ENCODE data around the gene FAU. TPM values are rescaled to one million over a fixed set of nuclear protein-coding genes. Genes with fewer than 3 reads are reported as not detected.

Gene FAU
- total and polyA plus RNA-seq, 9 of the 15 experiments (the other 6 are each of a cell fraction or from before 2014, with no cell fraction given) = 433 to 1,827 (median 942) TPM

- no peak for TF ChIP-seq AFF1 (IDR thresholded peaks at IDR 0.05; ENCODE audit: low read depth in 1 of 2, partially characterized antibody in 2 of 2)
- TF ChIP-seq GTF2A2 (tag; IDR thresholded peaks at IDR 0.05) = no peak
- TF ChIP-seq KDM5B (IDR thresholded peaks at IDR 0.05; ENCODE audit: insufficient replicate concordance, low read depth, low read length) = peak; percentile 61
- peak; percentile 65; the same call in 1 of the 2 replicates for TF ChIP-seq ZEB2 (IDR thresholded peaks at IDR 0.05)
- TF ChIP-seq PPARD (CRISPR knock-in tag; IDR thresholded peaks at IDR 0.05) = no peak
- TF ChIP-seq CHD1 (IDR thresholded peaks at IDR 0.05; ENCODE audit: low read length) = peak; percentile 99
- TF ChIP-seq ZBED1 (IDR thresholded peaks at IDR 0.05) = peak; percentile 48; the same call in 1 of the 2 replicates
- 0 out of 2 replicates have a peak, but pooled peaks have one; percentile 41 for TF ChIP-seq FOSL1 (tag; conservative IDR thresholded peaks at IDR 0.05)
- peak; percentile 71; the same call in 1 of the 2 replicates for TF ChIP-seq HDGF (IDR thresholded peaks at IDR 0.05)
- TF ChIP-seq PHF21A (IDR thresholded peaks at IDR 0.05; ENCODE audit: borderline replicate concordance, low read depth) = no peak
- TF ChIP-seq MNT (conservative IDR thresholded peaks at IDR 0.05) = peak; percentile 93 to 96
- TF ChIP-seq CHAMP1 (IDR thresholded peaks at IDR 0.05) = no peak
- 0 out of 2 replicates have a peak, but pooled peaks have one; percentile 25 for TF ChIP-seq RUNX1 (IDR thresholded peaks at IDR 0.05; ENCODE audit: low read depth)
- no peak for TF ChIP-seq ZBTB26 (CRISPR knock-in tag; IDR thresholded peaks at IDR 0.05)
- TF ChIP-seq MCM2 (IDR thresholded peaks at IDR 0.05; ENCODE audit: low read depth) = no peak
- no peak for TF ChIP-seq ZNF175 (CRISPR knock-in tag; IDR thresholded peaks at IDR 0.05; ENCODE audit: low read depth)
Observed at GRCh38 chr11:65117206-65118096, 4.5 kb downstream of the FAU start, which contains the start of gene ZNHIT2 (continued).
